ENCODE data around the gene HSPA14. TPM values are rescaled to one million over a fixed set of nuclear protein-coding genes. Genes with fewer than 3 reads are reported as not detected.
A peak's percentile ranks its signal among the peaks of the same experiment; 100 is the strongest.
"Not testable (repeated sequence)": the region's sequence is repeated elsewhere in the genome, so short reads cannot be mapped to it uniquely, and the experiment has no call there.

HSPA14 gene
- total and polyA plus RNA-seq, 12 donors = 5.4 to 20.0 (median 12.2) TPM

DNA sequence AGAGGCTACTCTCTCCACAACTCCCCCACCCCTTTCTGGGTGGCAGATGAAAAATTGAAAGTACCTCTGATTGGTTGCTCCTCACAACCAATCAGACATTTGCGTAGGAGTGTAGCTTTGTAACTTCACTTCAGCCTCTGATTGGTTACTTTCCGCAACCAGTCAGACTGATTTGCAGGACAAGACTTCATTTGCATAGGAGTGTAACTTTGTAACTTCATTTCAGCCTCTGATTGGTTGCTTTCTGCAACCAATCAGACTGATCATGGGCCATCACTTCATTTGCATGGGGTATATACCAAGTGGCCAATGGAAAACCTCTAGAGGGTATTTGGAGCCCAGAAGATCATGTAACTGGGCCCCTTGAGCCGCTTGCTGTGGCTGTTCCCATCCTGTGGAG lies 25.8 kb upstream of the HSPA14 start:
- Histone ChIP-seq H3K4me3 (no peak overlapping the region), H3K27me3 (no peaks in the 10 kb centered on the region), H3K27ac (no peak overlapping the region), H3K36me3 (replicated peaks in 1 of 2) (no peaks in the 10 kb centered on the region), H3K4me1 (replicated peaks in 1 of 2) (peaks cover 4 to 6% of the 10 kb centered on the region in 2 donors), H3K9me3 (replicated peaks in 1 of 3) (no peaks in the 10 kb centered on the region)
- TF ChIP-seq POLR2A (IDR thresholded peaks at IDR 0.05) = no peak
- TF ChIP-seq, protein P1, sequence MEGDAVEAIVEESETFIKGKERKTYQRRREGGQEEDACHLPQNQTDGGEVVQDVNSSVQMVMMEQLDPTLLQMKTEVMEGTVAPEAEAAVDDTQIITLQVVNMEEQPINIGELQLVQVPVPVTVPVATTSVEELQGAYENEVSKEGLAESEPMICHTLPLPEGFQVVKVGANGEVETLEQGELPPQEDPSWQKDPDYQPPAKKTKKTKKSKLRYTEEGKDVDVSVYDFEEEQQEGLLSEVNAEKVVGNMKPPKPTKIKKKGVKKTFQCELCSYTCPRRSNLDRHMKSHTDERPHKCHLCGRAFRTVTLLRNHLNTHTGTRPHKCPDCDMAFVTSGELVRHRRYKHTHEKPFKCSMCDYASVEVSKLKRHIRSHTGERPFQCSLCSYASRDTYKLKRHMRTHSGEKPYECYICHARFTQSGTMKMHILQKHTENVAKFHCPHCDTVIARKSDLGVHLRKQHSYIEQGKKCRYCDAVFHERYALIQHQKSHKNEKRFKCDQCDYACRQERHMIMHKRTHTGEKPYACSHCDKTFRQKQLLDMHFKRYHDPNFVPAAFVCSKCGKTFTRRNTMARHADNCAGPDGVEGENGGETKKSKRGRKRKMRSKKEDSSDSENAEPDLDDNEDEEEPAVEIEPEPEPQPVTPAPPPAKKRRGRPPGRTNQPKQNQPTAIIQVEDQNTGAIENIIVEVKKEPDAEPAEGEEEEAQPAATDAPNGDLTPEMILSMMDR (IDR thresholded peaks at IDR 0.05) = no peak
- no peak for DNase-seq
- intact Hi-C loops (cut with DNase I) = no loop called here
- WGBS, 4 donors = 90 to 96% (median 93%) methylated on average over 3 of the region's 3 CpGs

DNA sequence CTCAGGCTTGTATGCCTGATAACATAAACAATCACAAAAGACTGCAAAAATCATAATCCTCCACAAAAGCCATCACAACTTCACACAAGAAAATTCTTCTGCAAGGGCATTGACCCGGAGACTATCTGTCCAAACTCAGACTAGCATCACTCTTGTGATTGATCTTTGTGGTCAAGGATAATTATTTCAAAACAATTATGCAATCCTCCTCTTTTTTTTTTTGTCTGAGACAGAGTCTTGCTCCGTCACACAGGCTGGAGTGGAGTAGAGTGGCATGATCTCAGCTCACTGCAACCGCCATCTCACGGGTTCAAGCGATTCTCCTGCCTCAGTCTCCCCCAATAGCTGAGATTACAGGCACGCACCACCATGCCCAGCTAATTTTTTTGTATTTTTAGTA lies 22.4 kb upstream of the HSPA14 start:
- no peak for TF ChIP-seq POLR2A (IDR thresholded peaks at IDR 0.05)
- TF ChIP-seq, protein P1 (IDR thresholded peaks at IDR 0.05) = no peak
- no peaks in the 10 kb centered on the region for H3K36me3 ChIP-seq (replicated peaks in 1 of 2)
- intact Hi-C loops (cut with DNase I) = no loop called here
- no peak overlapping the region for H3K4me3 ChIP-seq
- peak; percentile 26 to 59 (median 42) for DNase-seq
- WGBS, 4 donors = 32 to 49% (median 42%) methylated on average over 6 of the region's 6 CpGs
- peaks cover 4 to 6% of the 10 kb centered on the region in 2 donors for H3K4me1 ChIP-seq (replicated peaks in 1 of 2)
- peak overlapping the region in 1 of 5 donors; percentile 38 for H3K27ac ChIP-seq
- no peaks in the 10 kb centered on the region for H3K27me3 ChIP-seq
- no peaks in the 10 kb centered on the region for H3K9me3 ChIP-seq (replicated peaks in 1 of 3)

- H3K27ac ChIP-seq; intact Hi-C loops (cut with DNase I); H3K36me3 ChIP-seq (replicated peaks in 1 of 2); H3K9me3 ChIP-seq (replicated peaks in 1 of 3); H3K27me3 ChIP-seq; H3K4me1 ChIP-seq (replicated peaks in 1 of 2); H3K4me3 ChIP-seq; DNase-seq: not testable (repeated sequence)
- 95 to 100% (median 97%) methylated on average over 7 of the region's 7 CpGs for WGBS, 4 donors
These were observed 21.4 kb upstream of the HSPA14 start for GRCh38 chr10:14816717-14817116.

DNA sequence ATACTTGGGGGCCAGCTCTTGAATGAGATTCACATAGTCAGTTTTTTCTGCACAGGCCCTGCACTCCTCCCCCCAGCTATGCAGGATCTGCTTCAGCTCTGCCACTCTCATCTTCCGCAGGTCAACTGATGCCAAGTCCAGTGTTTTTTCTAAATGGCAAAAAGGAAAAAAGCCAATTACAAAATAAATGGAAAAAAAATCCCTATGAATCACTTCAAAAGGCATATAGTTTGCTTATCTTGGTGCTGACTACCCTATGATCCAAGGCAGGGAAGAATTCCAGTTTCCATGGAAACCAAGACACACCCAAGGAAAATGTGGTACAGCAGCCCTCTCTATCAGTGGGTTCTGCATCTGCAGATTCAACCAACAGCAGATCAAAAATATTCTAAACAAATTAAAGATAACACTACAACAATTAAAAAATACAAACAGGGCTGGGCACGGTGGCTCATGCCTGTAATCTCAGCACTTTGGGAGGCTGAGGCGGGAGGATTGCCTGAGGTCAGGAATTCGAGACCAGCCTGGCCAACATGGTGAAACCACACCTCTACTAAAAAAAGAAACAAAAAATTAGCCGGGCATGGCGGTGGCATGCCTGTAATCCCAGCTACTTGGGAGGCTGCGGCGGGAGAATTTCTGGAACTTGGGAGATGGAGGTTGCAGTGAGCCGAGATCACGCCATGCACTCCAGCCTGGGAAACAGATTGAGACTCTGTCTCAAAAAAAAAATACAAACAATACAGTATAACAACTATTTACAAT lies 17.9 kb upstream of the HSPA14 start:
- TF ChIP-seq, protein P1 (IDR thresholded peaks at IDR 0.05) = no peak
- TF ChIP-seq POLR2A (IDR thresholded peaks at IDR 0.05) = no peak
- no peaks in the 10 kb centered on the region for H3K27me3 ChIP-seq
- peak in 3 of 7 donors; percentile 11 to 39 (median 27) for DNase-seq
- H3K27ac ChIP-seq = no peak overlapping the region
- intact Hi-C loops (cut with DNase I) = loop anchor here in 1 of 2 donors (5.0 to 10.0 kb wide), 2 partner anchors 168 to 215 kb away; no protein-coding TSS in a partner anchor
- 90 to 94% (median 92%) methylated on average over 10 of the region's 10 CpGs for WGBS, 4 donors
- no peak overlapping the region for H3K4me3 ChIP-seq
- H3K4me1 ChIP-seq (replicated peaks in 1 of 2) = peaks cover 4 to 12% of the 10 kb centered on the region in 2 donors
- H3K9me3 ChIP-seq (replicated peaks in 1 of 3) = no peaks in the 10 kb centered on the region
- H3K36me3 ChIP-seq (replicated peaks in 1 of 2) = no peaks in the 10 kb centered on the region

DNA sequence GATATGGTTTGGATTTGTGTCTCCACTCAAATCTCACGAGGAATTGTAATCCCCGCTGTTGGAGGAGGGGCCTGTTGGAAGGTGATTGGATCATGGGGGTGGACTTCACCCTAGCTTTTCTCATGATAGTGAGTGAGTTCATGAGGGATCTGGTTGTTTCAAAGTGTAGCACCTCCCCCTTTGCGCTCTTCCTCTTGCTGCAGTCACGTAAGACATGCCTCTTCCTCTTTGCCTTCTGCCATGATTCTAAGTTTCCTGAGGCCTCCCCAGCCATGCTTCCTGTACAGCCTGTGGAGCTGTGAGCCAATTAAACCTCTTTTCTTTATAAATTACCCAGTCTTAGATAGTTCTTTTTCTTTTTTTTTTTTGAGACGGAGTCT lies 17.3 kb upstream of the HSPA14 start:
- no peak overlapping the region for H3K27ac ChIP-seq
- 90 to 93% (median 91%) methylated on average over 5 of the region's 5 CpGs for WGBS, 4 donors
- H3K4me3 ChIP-seq = no peak overlapping the region
- peaks cover 4 to 7% of the 10 kb centered on the region in 2 donors for H3K4me1 ChIP-seq (replicated peaks in 1 of 2)
- TF ChIP-seq, protein P1 (IDR thresholded peaks at IDR 0.05) = no peak
- TF ChIP-seq POLR2A (IDR thresholded peaks at IDR 0.05) = no peak
- H3K36me3 ChIP-seq (replicated peaks in 1 of 2) = no peaks in the 10 kb centered on the region
- intact Hi-C loops (cut with DNase I) = loop anchor here in 1 of 2 donors (5.0 to 10.0 kb wide), 2 partner anchors 168 to 216 kb away; no protein-coding TSS in a partner anchor
- no peak for DNase-seq
- H3K9me3 ChIP-seq (replicated peaks in 1 of 3) = no peaks in the 10 kb centered on the region
- H3K27me3 ChIP-seq = no peaks in the 10 kb centered on the region

Data from adrenal gland (tissue), 12 donors.